ENCODE results near the gene SUCLA2.

SUCLA2 gene

DNA sequence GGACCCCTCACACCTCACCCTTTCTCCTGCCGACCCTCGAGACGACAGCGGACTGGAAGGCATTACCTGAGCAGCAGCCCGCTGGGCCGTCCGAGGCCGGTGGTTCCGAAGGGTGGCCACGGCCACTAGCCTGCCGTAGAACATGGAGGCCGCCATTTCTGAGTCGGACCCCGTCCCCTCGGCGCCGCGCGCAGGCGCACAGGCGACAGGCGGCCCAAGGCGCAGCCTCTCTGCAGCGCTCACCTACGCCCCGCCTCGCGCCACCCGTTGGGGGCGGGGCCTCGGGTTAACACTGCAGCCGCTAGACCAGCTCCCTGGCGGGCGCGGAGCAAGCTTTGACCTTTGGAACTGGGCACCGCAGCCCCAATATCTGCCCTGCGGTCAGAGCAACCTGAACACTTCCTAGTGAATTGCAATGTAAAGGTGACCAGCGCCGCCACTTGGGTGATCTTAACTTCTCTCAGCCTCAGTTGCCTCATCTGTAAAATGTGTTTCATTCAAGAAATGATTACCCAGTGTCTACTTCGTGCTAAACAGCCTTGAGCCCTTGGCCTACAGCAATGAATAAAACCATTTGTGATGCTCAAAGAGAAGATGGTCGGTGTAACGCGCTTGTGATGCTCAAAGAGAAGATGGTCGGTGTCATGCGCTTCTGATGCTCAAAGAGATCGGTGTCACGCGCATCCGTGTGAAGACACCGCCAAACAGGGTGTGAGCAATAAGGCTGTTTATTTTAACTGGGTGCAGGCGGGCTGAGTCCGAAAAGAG lies at the start of gene SUCLA2:
SUCLA2 (minus strand) TSS at position 160 of the 768 bp plus-strand sequence; CDS start at position 156, 4 bp downstream.
- TF ChIP-seq ZFX (IDR thresholded peaks at IDR 0.05; ENCODE audit: borderline replicate concordance), result no peak
- TF ChIP-seq, protein P1, sequence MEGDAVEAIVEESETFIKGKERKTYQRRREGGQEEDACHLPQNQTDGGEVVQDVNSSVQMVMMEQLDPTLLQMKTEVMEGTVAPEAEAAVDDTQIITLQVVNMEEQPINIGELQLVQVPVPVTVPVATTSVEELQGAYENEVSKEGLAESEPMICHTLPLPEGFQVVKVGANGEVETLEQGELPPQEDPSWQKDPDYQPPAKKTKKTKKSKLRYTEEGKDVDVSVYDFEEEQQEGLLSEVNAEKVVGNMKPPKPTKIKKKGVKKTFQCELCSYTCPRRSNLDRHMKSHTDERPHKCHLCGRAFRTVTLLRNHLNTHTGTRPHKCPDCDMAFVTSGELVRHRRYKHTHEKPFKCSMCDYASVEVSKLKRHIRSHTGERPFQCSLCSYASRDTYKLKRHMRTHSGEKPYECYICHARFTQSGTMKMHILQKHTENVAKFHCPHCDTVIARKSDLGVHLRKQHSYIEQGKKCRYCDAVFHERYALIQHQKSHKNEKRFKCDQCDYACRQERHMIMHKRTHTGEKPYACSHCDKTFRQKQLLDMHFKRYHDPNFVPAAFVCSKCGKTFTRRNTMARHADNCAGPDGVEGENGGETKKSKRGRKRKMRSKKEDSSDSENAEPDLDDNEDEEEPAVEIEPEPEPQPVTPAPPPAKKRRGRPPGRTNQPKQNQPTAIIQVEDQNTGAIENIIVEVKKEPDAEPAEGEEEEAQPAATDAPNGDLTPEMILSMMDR (IDR thresholded peaks at IDR 0.05), result no peak
- peak within 1 kb of the TSS; percentile 64 for H3K27ac ChIP-seq

DNA sequence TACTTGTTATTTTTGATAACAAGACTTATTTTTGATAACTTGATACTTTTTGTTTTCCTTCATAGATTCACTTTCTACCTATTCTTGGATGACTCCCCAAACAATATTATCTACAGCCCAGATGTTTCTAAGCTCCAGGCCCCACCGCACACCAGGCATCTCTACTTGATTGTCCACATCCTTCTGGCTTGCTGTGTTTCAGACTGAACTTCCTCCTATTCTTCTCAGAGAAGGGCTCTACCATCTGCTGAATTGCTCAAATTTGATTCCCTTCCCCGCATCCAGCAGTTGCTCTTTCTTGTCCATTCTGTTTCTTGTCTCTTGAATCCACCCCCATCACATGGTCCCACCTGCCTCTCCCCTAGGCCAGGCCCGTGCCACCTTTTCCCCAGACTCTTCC lies 49.5 kb upstream of the SUCLA2 start:
- H3K27ac ChIP-seq, result no peak overlapping the region
- TF ChIP-seq, protein P1 (IDR thresholded peaks at IDR 0.05), result no peak
- TF ChIP-seq ZFX (IDR thresholded peaks at IDR 0.05; ENCODE audit: borderline replicate concordance), result no peak

DNA sequence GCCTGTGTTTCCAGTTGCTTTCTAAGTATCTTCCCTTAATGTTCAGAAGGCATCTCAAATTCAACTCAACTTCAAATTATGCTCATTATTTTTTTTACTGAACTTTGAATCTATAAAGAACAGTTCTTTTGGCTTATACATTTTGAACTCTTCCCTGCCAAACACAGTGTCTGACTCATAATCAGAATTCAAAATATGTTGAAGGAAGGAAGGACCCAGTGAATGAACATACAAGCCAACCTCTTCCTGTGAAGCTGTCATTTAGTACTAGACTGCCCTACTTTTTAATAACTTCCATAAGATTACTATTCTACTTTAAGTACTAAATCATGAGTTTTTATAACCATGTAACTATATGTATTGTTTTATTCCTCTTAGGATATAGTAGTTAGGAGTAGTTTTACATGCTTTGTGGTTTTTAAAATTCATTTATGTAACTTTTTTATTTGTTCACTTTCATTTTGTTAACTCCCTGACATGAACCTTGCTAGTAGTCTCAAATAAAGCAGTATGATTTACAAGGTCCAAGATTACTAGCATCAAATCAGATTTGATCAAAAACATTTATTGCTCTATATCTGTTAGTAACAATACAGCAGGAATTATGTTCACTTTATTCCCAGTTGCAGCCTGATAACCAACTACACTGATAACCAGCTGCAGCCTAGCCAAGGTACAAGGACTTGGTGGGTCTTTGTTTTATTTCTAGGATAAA lies 42.9 kb upstream of the SUCLA2 start:
- TF ChIP-seq ZFX (IDR thresholded peaks at IDR 0.05; ENCODE audit: borderline replicate concordance), result no peak
- no peak overlapping the region for H3K27ac ChIP-seq

DNA sequence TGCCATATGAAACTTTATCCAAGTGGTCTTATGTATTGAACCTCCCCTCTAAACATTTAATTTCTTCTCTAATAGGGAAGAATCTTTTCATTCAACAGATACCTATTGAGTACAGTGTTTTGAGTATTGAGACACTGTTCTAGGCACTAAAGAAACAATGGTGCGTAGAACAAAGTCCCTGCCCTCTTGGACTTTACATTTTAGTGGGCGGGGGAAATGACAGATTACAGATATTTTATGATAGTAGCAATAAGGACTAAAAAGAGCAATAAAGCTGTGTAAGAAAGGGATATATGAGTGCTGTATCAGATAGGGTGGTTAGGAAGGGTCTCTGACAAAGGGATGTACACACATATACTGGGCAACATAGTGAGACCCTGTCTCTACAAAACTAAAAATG lies 41.8 kb upstream of the SUCLA2 start:
- H3K27ac ChIP-seq, result no peak overlapping the region
- TF ChIP-seq, protein P1 (IDR thresholded peaks at IDR 0.05), result no peak
- TF ChIP-seq ZFX (IDR thresholded peaks at IDR 0.05; ENCODE audit: borderline replicate concordance), result no peak

DNA sequence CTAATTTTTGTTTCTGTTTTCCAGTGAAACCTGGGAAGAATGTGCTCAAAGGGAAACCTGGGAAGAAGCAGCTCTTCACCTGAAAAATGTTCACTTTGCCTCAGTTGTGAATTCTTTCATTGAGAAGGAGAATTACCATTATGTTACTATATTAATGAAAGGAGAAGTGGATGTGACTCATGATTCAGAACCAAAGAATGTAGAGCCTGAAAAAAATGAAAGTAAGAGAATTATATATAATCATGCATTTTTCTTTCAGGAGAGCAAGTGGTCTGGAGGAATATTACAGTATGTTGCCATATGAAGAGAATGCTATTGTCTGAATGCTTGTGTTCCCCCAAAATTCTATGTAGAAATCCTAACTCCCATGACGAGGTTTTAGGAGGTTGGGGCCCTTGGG lies 39.8 kb upstream of the SUCLA2 start:
- no peak for TF ChIP-seq ZFX (IDR thresholded peaks at IDR 0.05; ENCODE audit: borderline replicate concordance)
- TF ChIP-seq, protein P1 (IDR thresholded peaks at IDR 0.05), result no peak
- H3K27ac ChIP-seq, result no peak overlapping the region

DNA sequence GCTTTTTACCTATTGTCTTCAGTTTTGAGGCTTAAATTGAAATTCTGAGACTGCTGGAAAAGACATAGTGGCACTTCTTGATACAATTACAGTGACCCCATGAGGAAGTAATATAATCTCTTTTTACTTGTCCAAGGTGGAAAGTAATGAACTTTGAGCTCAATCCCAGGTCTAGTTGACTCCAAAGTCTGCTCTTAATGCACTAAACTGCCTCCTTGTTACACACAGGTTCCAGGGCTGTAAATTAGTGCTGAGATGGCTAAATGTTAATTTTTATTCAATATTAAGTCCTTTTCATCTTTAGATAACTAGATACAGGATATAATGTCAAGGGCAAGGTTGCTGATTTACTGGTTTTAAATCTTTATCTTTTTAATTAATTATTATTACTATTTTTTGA lies 39.0 kb upstream of the SUCLA2 start:
- TF ChIP-seq, protein P1 (IDR thresholded peaks at IDR 0.05), result no peak
- TF ChIP-seq ZFX (IDR thresholded peaks at IDR 0.05; ENCODE audit: borderline replicate concordance), result no peak
- no peak overlapping the region for H3K27ac ChIP-seq

DNA sequence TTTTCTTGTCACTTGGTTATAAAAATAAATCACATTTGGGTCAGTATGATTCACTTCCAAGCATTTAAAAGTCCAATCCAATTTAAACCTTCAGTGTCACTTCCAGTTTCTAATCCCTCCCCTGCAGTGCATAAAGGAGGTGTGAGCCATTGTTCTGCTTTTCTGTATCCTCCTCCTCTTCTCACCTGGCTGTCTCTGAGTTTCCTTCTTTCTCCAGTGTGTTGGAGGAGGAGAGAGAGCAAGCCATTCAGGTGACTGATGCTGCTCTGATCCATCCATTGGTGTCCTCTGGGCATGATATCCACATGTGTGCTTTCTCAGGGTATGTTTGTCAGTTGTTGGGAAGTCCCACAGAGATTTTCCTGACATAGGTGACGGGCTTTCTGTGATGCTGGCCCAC lies 37.7 kb upstream of the SUCLA2 start:
- no peak for TF ChIP-seq ZFX (IDR thresholded peaks at IDR 0.05; ENCODE audit: borderline replicate concordance)
- TF ChIP-seq, protein P1 (IDR thresholded peaks at IDR 0.05), result no peak
- peak overlapping the region; percentile 95 for H3K27ac ChIP-seq

All from 22Rv1 (cell line).